SK-N-SH (cell line): ENCODE data around the gene SMPD3. TPM values are rescaled to one million over a fixed set of nuclear protein-coding genes. Genes with fewer than 3 reads are reported as not detected.

Experiments
- CTCF ChIA-PET: fragments of 300-600, 350-600 bp; formaldehyde crosslinking; extraction: SDS; loops from one replicate; lab custom pipeline; 2021; lab: Yijun Ruan, JAX
- POLR2A ChIA-PET: fragments of 350-600 bp; sonication (Branson Sonifier 250); formaldehyde crosslinking; extraction: SDS; loops from one replicate; lab custom pipeline; 2020; ENCODE audit warnings: antibody characterized with exemption, inconsistent platforms; lab: Yijun Ruan, JAX
- DNase-seq: peaks from one replicate; pipeline ENCODE4 v3.0.0; 2012
- H2AFZ ChIP-seq: fragments of 200-600 bp; sonication (generic); 2 replicates; pipeline ENCODE4 v1.8.1; 2016; ENCODE audit warnings: antibody characterized with exemption, mild to moderate bottlenecking, low read depth
- H3F3A ChIP-seq: fragments of 200-600 bp; sonication (generic); replicated peaks from 2 replicates; pipeline ENCODE3; 2016; ENCODE audit warnings: antibody characterized with exemption, mild to moderate bottlenecking; ENCODE audit not compliant: insufficient read depth
- H3K27ac ChIP-seq, 2 experiments: fragments of 200-500 bp in 1 of 2; fragments of 200-600 bp in 1 of 2; sonication (Bioruptor generic) in 1 of 2; sonication (generic), shearing (Covaris generic) in 1 of 2; 2 replicates each; pipeline versions ENCODE4 v1.5.1 to v1.6.1; 2014 to 2016; ENCODE audit warnings: low read depth in 2 of 2, inconsistent platforms in 1 of 2, low read length in 1 of 2, mild to moderate bottlenecking in 1 of 2, mixed read lengths in 1 of 2
- H3K27me3 ChIP-seq: fragments of 200-600 bp; sonication (generic), shearing (Covaris generic); 2 replicates; pipeline ENCODE4 v1.6.1; 2016; ENCODE audit warnings: mixed run types; ENCODE audit not compliant: insufficient read depth
- H3K36me3 ChIP-seq, 2 experiments: fragments of 200-500 bp in 1 of 2; fragments of 200-600 bp in 1 of 2; sonication (Bioruptor generic) in 1 of 2; sonication (generic) in 1 of 2; replicated peaks in 1 of 2; 2 replicates each; pipeline versions ENCODE3 to v1.5.1; 2014 to 2016; ENCODE audit warnings: low read length in 1 of 2, mild to moderate bottlenecking in 1 of 2; ENCODE audit not compliant: insufficient read depth in 2 of 2, control insufficient read depth in 1 of 2
- H3K4me1 ChIP-seq, 2 experiments: fragments of 200-500 bp in 1 of 2; fragments of 200-600 bp in 1 of 2; sonication (Bioruptor generic) in 1 of 2; sonication (generic), shearing (Covaris generic) in 1 of 2; 2 replicates each; pipeline versions ENCODE4 v1.5.1 to v1.6.1; 2014 to 2016; ENCODE audit warnings: low read depth in 1 of 2, low read length in 1 of 2, mixed run types in 1 of 2; ENCODE audit not compliant: insufficient read depth in 2 of 2, control insufficient read depth in 1 of 2
- H3K4me2 ChIP-seq: fragments of 200-600 bp; sonication (generic), shearing (Covaris generic); 2 replicates; pipeline ENCODE4 v1.6.1; 2017; ENCODE audit warnings: mixed run types
- H3K4me3 ChIP-seq, 2 experiments: fragments of 200-500 bp in 1 of 2; fragments of 200-600 bp in 1 of 2; sonication (Bioruptor generic) in 1 of 2; sonication (generic), shearing (Covaris generic) in 1 of 2; 2 replicates each; pipeline versions ENCODE4 v1.5.1 to v1.8.1; 2014 to 2016; ENCODE audit warnings: low read depth in 2 of 2, inconsistent platforms in 1 of 2, low read length in 1 of 2, mild to moderate bottlenecking in 1 of 2, mixed read lengths in 1 of 2, moderate library complexity in 1 of 2
- H3K79me2 ChIP-seq: fragments of 200-600 bp; sonication (generic); 2 replicates; pipeline ENCODE4 v1.8.1; 2017; ENCODE audit warnings: mild to moderate bottlenecking; ENCODE audit not compliant: insufficient read depth
- H3K9ac ChIP-seq: fragments of 200-600 bp; sonication (generic); 2 replicates; pipeline ENCODE4 v1.6.1; 2017; ENCODE audit warnings: mixed run types
- H3K9me2 ChIP-seq: fragments of 200-600 bp; sonication (generic); 2 replicates; pipeline ENCODE4 v1.6.1; 2017; ENCODE audit warnings: mixed run types
- H3K9me3 ChIP-seq: fragments of 200-600 bp; sonication (generic); 2 replicates; pipeline ENCODE4 v1.6.1; 2017; ENCODE audit warnings: mixed run types, mild to moderate bottlenecking, moderate library complexity
- H4K20me1 ChIP-seq: fragments of 200-600 bp; sonication (generic); 2 replicates; pipeline ENCODE4 v1.6.1; 2017; ENCODE audit warnings: mild to moderate bottlenecking, mixed run types; ENCODE audit not compliant: insufficient read depth
- CTCF ChIP-seq: fragments of 200-600 bp; sonication (generic); IDR thresholded peaks from 2 replicates; pipeline ENCODE4 v1.6.1; 2017; ENCODE audit warnings: antibody characterized with exemption, mild to moderate bottlenecking, moderate library complexity
- FOSL2 ChIP-seq: IDR thresholded peaks from 2 replicates; pipeline ENCODE4 v1.4.0; 2012; ENCODE audit warnings: low read depth, mild to moderate bottlenecking, moderate library complexity, borderline replicate concordance
- FOXJ3 ChIP-seq: sonication (generic); formaldehyde crosslinking; IDR thresholded peaks from 2 replicates; pipeline ENCODE4 v1.5.1; 2020; ENCODE audit warnings: mild to moderate bottlenecking, missing genetic modification reagents
- FOXM1 ChIP-seq: IDR thresholded peaks from 2 replicates; pipeline ENCODE4 v1.4.0; 2012; ENCODE audit warnings: low read depth, mild to moderate bottlenecking
- IRF3 ChIP-seq: fragments of 150-350 bp; IDR thresholded peaks from 2 replicates; pipeline ENCODE4 v1.6.1; 2016; ENCODE audit warnings: mild to moderate bottlenecking, low read depth, low read length
- MAX ChIP-seq: IDR thresholded peaks from 2 replicates; pipeline ENCODE4 v1.4.0; 2012; ENCODE audit warnings: low read depth
- MXI1 ChIP-seq: IDR thresholded peaks from 2 replicates; pipeline ENCODE4 v1.6.1; 2012; ENCODE audit warnings: mild to moderate bottlenecking, low read depth, low read length, improper control_type of control experiment
- NFIC ChIP-seq: IDR thresholded peaks from 2 replicates; pipeline ENCODE4 v1.4.0; 2012; ENCODE audit warnings: borderline replicate concordance
- NRF1 ChIP-seq: IDR thresholded peaks from 2 replicates; pipeline ENCODE4 v1.6.1; 2012; ENCODE audit warnings: low read depth, mild to moderate bottlenecking, low read length
- RAD21 ChIP-seq: IDR thresholded peaks from 2 replicates; pipeline ENCODE4 v1.6.1; 2012; ENCODE audit warnings: mild to moderate bottlenecking, low read length
- SMC3 ChIP-seq: IDR thresholded peaks from 2 replicates; pipeline ENCODE4 v1.6.1; 2012; ENCODE audit warnings: low read depth, low read length, improper control_type of control experiment
- TAF1 ChIP-seq: IDR thresholded peaks from 2 replicates; pipeline ENCODE4 v1.6.1; 2012; ENCODE audit warnings: low read depth, mild to moderate bottlenecking, low read length, moderate library complexity, borderline replicate concordance
- TEAD4 ChIP-seq: IDR thresholded peaks from 2 replicates; pipeline ENCODE4 v1.4.0; 2012; ENCODE audit warnings: mild to moderate bottlenecking, borderline replicate concordance; ENCODE audit not compliant: insufficient read depth
- USF1 ChIP-seq: IDR thresholded peaks from 2 replicates; pipeline ENCODE4 v1.4.0; 2012; ENCODE audit warnings: low read depth, borderline replicate concordance
- WGBS: methylation state at CpG from one replicate; pipeline ENCODE4 v1.1.6; 2017; ENCODE audit warnings: low lambda C conversion rate; 5-methylcytosine and 5-hydroxymethylcytosine counted together
- polyA plus RNA-seq, 3 experiments: library from polyadenylated mRNA; depleted of rRNA; stranded (reverse); fragments of >200 nt; gene quantifications; 2 replicates each; pipeline ENCODE4 v1.2.3, GENCODE V29; 2012

The SMPD3 gene
- polyA plus RNA-seq, 1 of the 3 experiments (the other 2 are of a cell fraction) = 0.38 TPM

GRCh38 chr16:68402748-68403040 lies 45.6 kb downstream of the SMPD3 start (continued):
- TF ChIP-seq MAX (no peak), NFIC (no peak), USF1 (no peak), FOXM1 (no peak), CTCF (no peak), FOSL2 (no peak)

- POLR2A ChIA-PET = no interaction called here
- 64% methylated on average over 12 of the region's 13 CpGs for WGBS
- H3K9ac ChIP-seq = no peak overlapping the region
- no peak overlapping the region for H3K4me3 ChIP-seq
- H3K27me3 ChIP-seq = no peaks in the 10 kb centered on the region; the same call in 1 of the 2 replicates
- H4K20me1 ChIP-seq = no peaks in the 10 kb centered on the region
- H3K4me2 ChIP-seq = no peak overlapping the region
- H3F3A ChIP-seq = peaks cover 4% of the 10 kb centered on the region
- TF ChIP-seq TEAD4 (no peak), RAD21 (no peak), MXI1 (no peak), FOXJ3 (no peak), NRF1 (no peak), SMC3 (no peak), TAF1 (no peak), IRF3 (no peak)
- H3K79me2 ChIP-seq = no peaks in the 10 kb centered on the region
- H3K9me3 ChIP-seq = no peaks in the 10 kb centered on the region
- peaks cover 6 to 30% of the 10 kb centered on the region in 2 experiments; a peak in 2 of 4 replicates for H3K4me1 ChIP-seq
- H3K36me3 ChIP-seq = no peaks in the 10 kb centered on the region
- H2AFZ ChIP-seq = no peak overlapping the region
- H3K9me2 ChIP-seq = no peaks in the 10 kb centered on the region
- DNase-seq = no peak
- CTCF ChIA-PET = interaction anchor here (2.6 kb wide), 1 partner anchor 119 kb away, joined by 15 read pairs; no protein-coding TSS in a partner anchor
- no peak overlapping the region for H3K27ac ChIP-seq
These were observed 46.2 kb downstream of the SMPD3 start for GRCh38 chr16:68401871-68402747.
